ENCODE results near the gene PPP2R5C. TPM values are rescaled to one million over a fixed set of nuclear protein-coding genes. Genes with fewer than 3 reads are reported as not detected.
A peak's percentile ranks its signal among the peaks of the same experiment; 100 is the strongest.

Gene PPP2R5C
- polyA plus RNA-seq, 4 donors = 59.6 to 90.8 (median 74.2) TPM

DNA sequence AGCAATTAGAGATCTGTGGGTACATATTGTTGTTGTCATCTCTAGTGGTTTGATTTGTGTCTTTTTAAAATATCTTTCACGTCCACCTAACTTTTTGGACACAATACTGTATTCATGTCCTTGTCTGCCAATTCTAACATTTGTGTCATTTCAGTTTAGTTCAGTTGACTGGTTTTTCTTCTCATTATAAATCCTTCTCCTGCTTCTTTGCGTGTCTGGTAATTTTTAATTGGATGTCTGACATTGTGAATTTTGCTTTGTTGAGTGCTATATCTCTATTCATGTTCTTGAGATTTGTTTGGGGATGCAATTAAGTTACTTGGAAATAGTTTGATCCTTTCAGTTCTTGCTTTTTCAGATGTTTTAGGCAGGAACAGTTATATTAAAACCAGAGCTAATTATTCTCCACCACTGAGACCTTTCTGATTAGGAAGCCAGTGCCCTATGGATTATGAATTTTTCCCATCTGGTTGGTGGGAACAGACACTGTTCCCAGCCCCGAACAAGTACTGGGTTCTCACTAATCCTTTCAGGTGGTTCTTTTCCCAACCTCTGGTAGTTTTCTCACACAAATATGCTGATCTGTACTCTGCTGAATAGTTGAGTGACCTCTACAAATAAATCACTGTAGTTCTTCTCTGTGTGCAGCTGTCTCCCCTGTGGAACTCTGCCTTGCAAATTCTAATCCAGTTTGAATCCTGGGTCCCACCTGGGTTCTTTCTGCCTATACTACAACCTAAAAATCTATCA lies 111.7 kb downstream of the PPP2R5C start:
- Histone ChIP-seq H3K4me1 (ENCODE audit: control insufficient read depth in 3 of 3, insufficient read depth in 2 of 3, low read depth in 1 of 3, low read length in 2 of 3) (peaks cover 0 to 2% (median 0%) of the 10 kb centered on the region in 3 donors), H3K36me3 (ENCODE audit: control insufficient read depth in 3 of 3, insufficient read depth in 2 of 3, low read depth in 1 of 3, low read length in 3 of 3) (peaks cover 0 to 12% (median 0%) of the 10 kb centered on the region in 3 donors), H3K4me3 (ENCODE audit: low read depth in 1 of 3, low read length in 3 of 3) (no peak overlapping the region), H3K9me3 (ENCODE audit: control insufficient read depth in 2 of 2, insufficient read depth in 1 of 2, low read depth in 1 of 2, low read length in 1 of 2) (no peaks in the 10 kb centered on the region), H3K27ac (ENCODE audit: low read depth in 1 of 3, low read length in 2 of 3) (no peak overlapping the region), H3K27me3 (ENCODE audit: control insufficient read depth in 3 of 3, insufficient read depth in 3 of 3, low read length in 3 of 3) (no peaks in the 10 kb centered on the region)
- DNase-seq (no peak), FAIRE-seq (no peak)
- 89 to 97% (median 97%) methylated on average over 3 of the region's 3 CpGs for WGBS, 3 donors

DNA sequence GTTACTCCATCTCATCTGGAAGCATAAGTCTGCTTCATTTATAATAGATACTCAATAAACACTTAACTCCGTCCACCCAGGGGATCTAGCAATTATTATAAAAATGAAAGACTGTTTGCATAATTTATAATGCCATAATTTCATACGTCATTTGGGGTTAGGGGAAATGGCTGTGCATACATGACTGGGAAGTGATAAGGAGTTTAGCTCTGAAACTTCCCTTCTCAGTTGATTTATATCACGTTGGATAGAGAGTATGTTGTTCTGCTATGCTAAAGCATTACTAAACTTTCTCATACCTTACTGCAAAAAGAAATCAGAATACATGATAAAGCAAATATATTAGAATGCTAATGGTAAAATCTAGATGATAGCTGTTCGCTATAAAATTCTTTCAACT lies 112.5 kb downstream of the PPP2R5C start:
- Histone ChIP-seq H3K27ac (ENCODE audit: low read depth in 1 of 3, low read length in 2 of 3) (no peak overlapping the region), H3K4me3 (ENCODE audit: low read depth in 1 of 3, low read length in 3 of 3) (no peak overlapping the region), H3K4me1 (ENCODE audit: control insufficient read depth in 3 of 3, insufficient read depth in 2 of 3, low read depth in 1 of 3, low read length in 2 of 3) (peaks cover 0 to 2% (median 0%) of the 10 kb centered on the region in 3 donors), H3K9me3 (ENCODE audit: control insufficient read depth in 2 of 2, insufficient read depth in 1 of 2, low read depth in 1 of 2, low read length in 1 of 2) (no peaks in the 10 kb centered on the region), H3K27me3 (ENCODE audit: control insufficient read depth in 3 of 3, insufficient read depth in 3 of 3, low read length in 3 of 3) (no peaks in the 10 kb centered on the region), H3K36me3 (ENCODE audit: control insufficient read depth in 3 of 3, insufficient read depth in 2 of 3, low read depth in 1 of 3, low read length in 3 of 3) (peaks cover 0 to 20% (median 2%) of the 10 kb centered on the region in 3 donors)
- FAIRE-seq (no peak), DNase-seq (no peak)
- 59 to 73% (median 71%) methylated on average over 4 of the region's 4 CpGs for WGBS, 3 donors

DNA sequence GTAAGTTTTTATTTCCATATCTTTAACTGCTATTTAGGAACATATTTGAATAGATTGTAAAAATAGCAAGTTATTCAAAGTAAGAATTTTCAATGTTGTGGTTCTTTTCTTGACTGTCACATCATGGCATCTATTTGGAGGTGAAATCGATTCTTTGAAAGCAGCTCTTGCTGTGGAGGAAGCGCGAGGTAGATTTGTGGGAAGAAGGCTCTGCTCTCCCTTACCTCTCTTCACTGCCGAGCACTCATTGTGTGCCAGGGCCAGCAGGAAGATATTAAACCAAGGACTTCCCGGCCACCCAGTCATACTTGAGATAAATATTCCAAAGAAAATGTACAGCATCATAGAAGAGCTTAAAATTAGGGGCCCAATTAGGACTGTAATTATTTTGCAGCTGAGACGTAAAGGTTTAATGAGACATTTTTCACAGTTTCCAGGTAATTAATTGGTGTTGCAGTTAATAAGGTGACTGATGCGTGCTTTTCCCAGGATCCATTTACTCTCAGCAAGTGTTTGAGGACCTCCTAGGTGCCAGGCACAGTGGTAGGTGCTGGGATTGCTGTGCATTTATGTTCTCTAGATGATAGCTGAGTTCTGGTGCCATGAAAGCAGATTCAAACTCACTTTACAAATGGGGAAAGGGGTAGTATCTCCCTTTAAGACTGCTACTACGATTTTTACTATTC lies 113.7 kb downstream of the PPP2R5C start:
- H3K9me3 ChIP-seq (ENCODE audit: control insufficient read depth in 2 of 2, insufficient read depth in 1 of 2, low read depth in 1 of 2, low read length in 1 of 2) = no peaks in the 10 kb centered on the region
- no peaks in the 10 kb centered on the region for H3K27me3 ChIP-seq (ENCODE audit: control insufficient read depth in 3 of 3, insufficient read depth in 3 of 3, low read length in 3 of 3)
- no peak overlapping the region for H3K4me3 ChIP-seq (ENCODE audit: low read depth in 1 of 3, low read length in 3 of 3)
- FAIRE-seq = no peak
- WGBS, 3 donors = 76 to 92% (median 85%) methylated on average over 8 of the region's 8 CpGs
- H3K4me1 ChIP-seq (ENCODE audit: control insufficient read depth in 3 of 3, insufficient read depth in 2 of 3, low read depth in 1 of 3, low read length in 2 of 3) = peaks cover 0 to 2% (median 0%) of the 10 kb centered on the region in 3 donors
- H3K36me3 ChIP-seq (ENCODE audit: control insufficient read depth in 3 of 3, insufficient read depth in 2 of 3, low read depth in 1 of 3, low read length in 3 of 3) = peaks cover 0 to 29% (median 2%) of the 10 kb centered on the region in 3 donors
- no peak for DNase-seq
- peak overlapping the region in 1 of 3 donors; percentile 78 for H3K27ac ChIP-seq (ENCODE audit: low read depth in 1 of 3, low read length in 2 of 3)

DNA sequence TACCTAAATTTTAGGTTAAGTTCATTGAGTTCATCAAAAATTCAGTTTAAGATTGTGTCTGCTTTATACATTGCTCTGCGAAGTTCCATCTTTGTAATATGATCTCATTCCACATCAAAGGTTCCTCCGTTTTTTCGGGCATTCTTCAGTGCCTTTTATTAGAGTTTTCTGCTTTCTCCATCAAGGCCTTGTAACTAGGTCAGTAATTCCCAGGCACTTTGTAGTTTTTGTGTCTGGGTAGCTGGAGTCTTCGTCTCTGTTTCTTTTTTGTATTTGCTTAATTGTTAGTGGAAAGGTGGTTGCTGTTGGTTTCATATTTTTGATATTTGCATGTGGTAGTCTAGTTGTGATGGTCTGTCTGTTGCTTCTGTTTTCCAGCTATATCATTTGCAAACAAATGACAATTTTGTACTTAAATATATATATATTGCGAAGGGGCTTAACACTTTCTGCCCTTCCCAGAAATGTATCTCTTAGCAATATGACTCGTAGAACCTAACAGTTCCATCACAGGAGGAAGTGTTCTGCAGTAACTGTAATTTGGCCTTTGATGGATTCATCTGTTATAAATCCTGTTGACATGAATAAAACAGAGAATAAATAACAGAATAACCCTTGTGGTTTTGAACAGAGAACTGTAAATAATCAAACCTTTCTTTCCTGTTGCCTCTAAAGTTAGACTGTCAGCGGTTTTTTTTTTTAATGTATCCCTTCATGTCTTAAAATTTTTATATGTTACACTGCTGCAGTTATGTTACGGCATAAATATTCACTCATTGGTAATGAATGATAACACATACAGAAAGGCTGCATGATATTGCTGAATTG lies 114.4 kb downstream of the PPP2R5C start:
- Histone ChIP-seq H3K36me3 (ENCODE audit: control insufficient read depth in 3 of 3, insufficient read depth in 2 of 3, low read depth in 1 of 3, low read length in 3 of 3) (peaks cover 0 to 29% (median 2%) of the 10 kb centered on the region in 3 donors), H3K27me3 (ENCODE audit: control insufficient read depth in 3 of 3, insufficient read depth in 3 of 3, low read length in 3 of 3) (no peaks in the 10 kb centered on the region), H3K9me3 (ENCODE audit: control insufficient read depth in 2 of 2, insufficient read depth in 1 of 2, low read depth in 1 of 2, low read length in 1 of 2) (no peaks in the 10 kb centered on the region), H3K27ac (ENCODE audit: low read depth in 1 of 3, low read length in 2 of 3) (peak overlapping the region in 2 of 3 donors; percentile 2 to 79), H3K4me1 (ENCODE audit: control insufficient read depth in 3 of 3, insufficient read depth in 2 of 3, low read depth in 1 of 3, low read length in 2 of 3) (peaks cover 0 to 2% (median 0%) of the 10 kb centered on the region in 3 donors), H3K4me3 (ENCODE audit: low read depth in 1 of 3, low read length in 3 of 3) (no peak overlapping the region)
- 58 to 72% (median 61%) methylated on average over 8 of the region's 8 CpGs for WGBS, 3 donors
- no peak for FAIRE-seq
- DNase-seq = no peak

DNA sequence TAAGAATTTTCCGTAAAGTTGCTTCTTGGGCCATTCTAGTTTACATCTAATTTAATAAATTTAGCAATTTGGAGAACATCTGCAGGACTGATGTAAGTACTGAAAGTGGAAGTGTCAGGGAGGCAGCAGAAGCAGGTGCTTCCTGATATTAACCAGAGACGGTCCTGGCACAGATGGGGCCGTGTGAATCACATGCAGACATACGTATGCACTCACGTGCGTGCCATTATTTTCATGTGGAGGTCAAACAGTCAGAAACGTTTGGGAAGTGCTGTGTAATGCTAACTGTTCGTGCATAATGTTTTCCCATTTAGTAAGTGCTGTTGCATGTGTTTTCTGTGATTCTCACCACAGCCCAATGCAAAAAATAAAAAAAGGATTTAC lies 115.0 kb downstream of the PPP2R5C start:
- Histone ChIP-seq H3K27me3 (ENCODE audit: control insufficient read depth in 3 of 3, insufficient read depth in 3 of 3, low read length in 3 of 3) (no peaks in the 10 kb centered on the region), H3K36me3 (ENCODE audit: control insufficient read depth in 3 of 3, insufficient read depth in 2 of 3, low read depth in 1 of 3, low read length in 3 of 3) (peaks cover 0 to 33% (median 2%) of the 10 kb centered on the region in 3 donors), H3K4me3 (ENCODE audit: low read depth in 1 of 3, low read length in 3 of 3) (no peak overlapping the region), H3K4me1 (ENCODE audit: control insufficient read depth in 3 of 3, insufficient read depth in 2 of 3, low read depth in 1 of 3, low read length in 2 of 3) (peaks cover 0 to 2% (median 0%) of the 10 kb centered on the region in 3 donors), H3K9me3 (ENCODE audit: control insufficient read depth in 2 of 2, insufficient read depth in 1 of 2, low read depth in 1 of 2, low read length in 1 of 2) (no peaks in the 10 kb centered on the region), H3K27ac (ENCODE audit: low read depth in 1 of 3, low read length in 2 of 3) (no peak overlapping the region)
- WGBS, 3 donors = 32 to 48% (median 35%) methylated on average over 8 of the region's 8 CpGs
- FAIRE-seq (no peak), DNase-seq (peak; percentile 32 to 48)

DNA sequence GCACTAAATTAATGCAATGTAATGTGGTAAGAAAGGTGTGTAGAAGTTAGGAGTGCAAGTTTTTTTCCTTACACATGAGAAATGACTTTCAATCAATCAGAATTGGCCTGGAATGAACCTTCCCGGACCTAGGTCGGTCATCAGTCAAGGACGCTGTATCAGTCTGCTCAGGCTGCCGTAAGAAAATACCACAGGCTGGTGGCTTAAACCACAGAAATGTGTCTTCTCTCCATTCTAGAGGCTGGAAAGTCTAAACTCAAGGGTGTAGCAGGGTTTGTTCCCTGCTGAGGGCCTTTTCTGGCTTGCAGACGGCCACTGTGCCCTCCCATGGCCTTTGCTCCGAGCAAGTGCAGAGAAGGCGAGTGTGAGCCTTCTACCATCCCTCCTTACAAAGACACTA lies 116.3 kb downstream of the PPP2R5C start:
- Histone ChIP-seq H3K4me3 (ENCODE audit: low read depth in 1 of 3, low read length in 3 of 3) (no peak overlapping the region), H3K9me3 (ENCODE audit: control insufficient read depth in 2 of 2, insufficient read depth in 1 of 2, low read depth in 1 of 2, low read length in 1 of 2) (no peaks in the 10 kb centered on the region), H3K4me1 (ENCODE audit: control insufficient read depth in 3 of 3, insufficient read depth in 2 of 3, low read depth in 1 of 3, low read length in 2 of 3) (peaks cover 0 to 2% (median 0%) of the 10 kb centered on the region in 3 donors), H3K36me3 (ENCODE audit: control insufficient read depth in 3 of 3, insufficient read depth in 2 of 3, low read depth in 1 of 3, low read length in 3 of 3) (peaks cover 2 to 42% (median 6%) of the 10 kb centered on the region in 3 donors), H3K27ac (ENCODE audit: low read depth in 1 of 3, low read length in 2 of 3) (peak overlapping the region in 1 of 3 donors; percentile 42), H3K27me3 (ENCODE audit: control insufficient read depth in 3 of 3, insufficient read depth in 3 of 3, low read length in 3 of 3) (no peaks in the 10 kb centered on the region)
- FAIRE-seq (no peak), DNase-seq (no peak)
- 76 to 89% (median 87%) methylated on average over 7 of the region's 7 CpGs for WGBS, 3 donors

DNA sequence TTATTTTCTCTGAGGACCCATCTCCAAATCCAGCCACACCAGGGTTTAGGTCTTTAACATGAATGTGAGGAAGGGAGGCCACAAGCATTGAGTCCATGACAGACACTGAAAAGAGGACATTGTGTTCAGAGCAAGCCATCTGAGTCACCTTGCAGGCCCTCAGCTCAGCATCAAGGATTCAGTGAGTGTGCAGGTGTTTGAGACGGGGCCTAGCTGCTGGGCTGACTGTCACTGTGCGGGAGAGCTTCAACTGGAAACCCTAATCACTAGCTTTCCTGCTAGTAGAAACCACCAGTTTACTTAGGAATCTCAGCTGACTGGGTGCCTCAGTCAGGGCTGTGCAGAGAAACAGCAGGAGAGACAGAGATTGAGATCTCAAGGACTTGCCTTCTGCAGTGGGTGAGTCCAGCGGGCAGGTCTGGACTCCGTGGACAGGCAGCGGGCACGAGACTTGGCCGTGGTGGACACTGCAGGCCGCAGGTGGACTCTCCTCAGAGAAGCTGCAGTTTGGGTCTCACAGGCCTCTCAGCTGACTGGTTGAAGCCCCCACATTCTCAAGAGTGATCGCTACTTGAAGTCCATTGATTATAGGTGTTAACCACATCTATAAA lies 116.8 kb downstream of the PPP2R5C start:
- Histone ChIP-seq H3K27ac (ENCODE audit: low read depth in 1 of 3, low read length in 2 of 3) (peak overlapping the region in 1 of 3 donors; percentile 42), H3K9me3 (ENCODE audit: control insufficient read depth in 2 of 2, insufficient read depth in 1 of 2, low read depth in 1 of 2, low read length in 1 of 2) (no peaks in the 10 kb centered on the region), H3K4me3 (ENCODE audit: low read depth in 1 of 3, low read length in 3 of 3) (no peak overlapping the region), H3K4me1 (ENCODE audit: control insufficient read depth in 3 of 3, insufficient read depth in 2 of 3, low read depth in 1 of 3, low read length in 2 of 3) (peaks cover 0 to 2% (median 0%) of the 10 kb centered on the region in 3 donors), H3K27me3 (ENCODE audit: control insufficient read depth in 3 of 3, insufficient read depth in 3 of 3, low read length in 3 of 3) (no peaks in the 10 kb centered on the region), H3K36me3 (ENCODE audit: control insufficient read depth in 3 of 3, insufficient read depth in 2 of 3, low read depth in 1 of 3, low read length in 3 of 3) (peaks cover 2 to 43% (median 8%) of the 10 kb centered on the region in 3 donors)
- no peak for DNase-seq
- 74 to 91% (median 88%) methylated on average over 9 of the region's 9 CpGs for WGBS, 3 donors
- FAIRE-seq = no peak
